IMR-90 (cell line): Measurements from ENCODE around the gene CPNE6.

Experiments used
- FOS ChIP-seq: fragments of 150-350 bp; IDR thresholded peaks from 2 replicates; pipeline ENCODE4 v1.6.1; 2016; ENCODE audit warnings: low read depth, low read length
- MAFK ChIP-seq: IDR thresholded peaks from 2 replicates; pipeline ENCODE4 v1.6.1; 2012; ENCODE audit warnings: low read depth, low read length, improper control_type of control experiment
- MXI1 ChIP-seq: IDR thresholded peaks from 2 replicates; pipeline ENCODE4 v1.6.1; 2012; ENCODE audit warnings: low read depth, mild to moderate bottlenecking, low read length, moderate library complexity, borderline replicate concordance
- POLR2A ChIP-seq: IDR thresholded peaks from 2 replicates; pipeline ENCODE4 v1.6.1; 2012; ENCODE audit warnings: mild to moderate bottlenecking, low read depth, low read length
- TF ChIP-seq, protein P1 (sequence below): conservative IDR thresholded peaks from 2 replicates; pipeline ENCODE4 v1.5.1; 2012; ENCODE audit warnings: mild to moderate bottlenecking, low read depth, low read length, improper control_type of control experiment

DNA sequence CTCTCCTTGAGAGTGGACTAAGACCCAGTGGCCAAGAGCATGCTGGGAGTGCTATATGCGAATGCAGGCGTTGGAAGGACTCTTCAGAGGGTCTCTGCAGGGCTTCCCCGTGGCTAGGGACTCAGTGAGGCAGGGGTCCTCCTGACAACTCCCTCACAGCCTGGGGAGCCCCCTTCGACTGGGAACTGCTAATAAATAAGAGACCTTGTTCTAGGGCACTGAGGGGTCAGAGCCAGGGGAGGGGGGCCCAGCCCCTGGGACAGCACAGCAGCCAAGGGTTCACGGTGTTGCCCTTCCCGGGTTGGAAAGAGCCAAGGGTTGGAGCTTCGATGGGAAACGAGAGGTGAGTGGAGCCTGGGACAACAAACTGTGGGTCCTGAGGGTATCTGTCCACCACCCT lies 6.0 kb upstream of the CPNE6 start:
- TF ChIP-seq MXI1 (no peak), MAFK (no peak), POLR2A (no peak), FOS (no peak)
- TF ChIP-seq, protein P1, sequence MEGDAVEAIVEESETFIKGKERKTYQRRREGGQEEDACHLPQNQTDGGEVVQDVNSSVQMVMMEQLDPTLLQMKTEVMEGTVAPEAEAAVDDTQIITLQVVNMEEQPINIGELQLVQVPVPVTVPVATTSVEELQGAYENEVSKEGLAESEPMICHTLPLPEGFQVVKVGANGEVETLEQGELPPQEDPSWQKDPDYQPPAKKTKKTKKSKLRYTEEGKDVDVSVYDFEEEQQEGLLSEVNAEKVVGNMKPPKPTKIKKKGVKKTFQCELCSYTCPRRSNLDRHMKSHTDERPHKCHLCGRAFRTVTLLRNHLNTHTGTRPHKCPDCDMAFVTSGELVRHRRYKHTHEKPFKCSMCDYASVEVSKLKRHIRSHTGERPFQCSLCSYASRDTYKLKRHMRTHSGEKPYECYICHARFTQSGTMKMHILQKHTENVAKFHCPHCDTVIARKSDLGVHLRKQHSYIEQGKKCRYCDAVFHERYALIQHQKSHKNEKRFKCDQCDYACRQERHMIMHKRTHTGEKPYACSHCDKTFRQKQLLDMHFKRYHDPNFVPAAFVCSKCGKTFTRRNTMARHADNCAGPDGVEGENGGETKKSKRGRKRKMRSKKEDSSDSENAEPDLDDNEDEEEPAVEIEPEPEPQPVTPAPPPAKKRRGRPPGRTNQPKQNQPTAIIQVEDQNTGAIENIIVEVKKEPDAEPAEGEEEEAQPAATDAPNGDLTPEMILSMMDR: no peak
